Neuronal stem cell (in vitro differentiated cells): ENCODE measurements around the gene SDCCAG8.
A peak's percentile ranks its signal among the peaks of the same experiment; 100 is the strongest.

Source experiments
- DNase-seq: peaks from one replicate; pipeline ENCODE4 v3.0.0-alpha.2; 2013; ENCODE audit warnings: low spot score
- H2AFZ ChIP-seq: one replicate; pipeline ENCODE4 v1.6.1; 2013; ENCODE audit warnings: mild to moderate bottlenecking, low read length, inconsistent platforms
- H2AK5ac ChIP-seq: 2 replicates; pipeline ENCODE4 v1.6.1; 2013; ENCODE audit warnings: low read depth, mild to moderate bottlenecking, inconsistent platforms, low read length, moderate library complexity, mixed read lengths
- H2BK120ac ChIP-seq: 2 replicates; pipeline ENCODE4 v1.6.1; 2013; ENCODE audit warnings: low read depth, mild to moderate bottlenecking, inconsistent platforms, low read length, moderate library complexity, mixed read lengths
- H2BK12ac ChIP-seq: one replicate; pipeline ENCODE4 v1.6.1; 2013; ENCODE audit warnings: low read length, inconsistent platforms
- H2BK15ac ChIP-seq: 2 replicates; pipeline ENCODE4 v1.6.1; 2013; ENCODE audit warnings: mild to moderate bottlenecking, low read length, inconsistent platforms, mixed read lengths
- H2BK5ac ChIP-seq: one replicate; pipeline ENCODE4 v1.6.1; 2013; ENCODE audit warnings: inconsistent platforms, mild to moderate bottlenecking, low read length, moderate library complexity
- H3K14ac ChIP-seq: one replicate; pipeline ENCODE4 v1.6.1; 2013; ENCODE audit warnings: low read length, inconsistent platforms
- H3K18ac ChIP-seq: 2 replicates; pipeline ENCODE4 v1.6.1; 2013; ENCODE audit warnings: low read length, inconsistent platforms
- H3K23ac ChIP-seq: 2 replicates; pipeline ENCODE4 v1.6.1; 2013; ENCODE audit warnings: low read depth, mild to moderate bottlenecking, mixed read lengths, low read length, inconsistent platforms; ENCODE audit not compliant: poor library complexity
- H3K27ac ChIP-seq: replicated peaks from 3 replicates; pipeline ENCODE4 v1.5.1; 2013; ENCODE audit warnings: low read length, inconsistent platforms
- H3K27me3 ChIP-seq, 3 experiments: 2 replicates each; pipeline ENCODE4 v1.6.1; 2013; ENCODE audit warnings: low read length in 3 of 3, mild to moderate bottlenecking in 2 of 3, inconsistent platforms in 1 of 3, low read depth in 1 of 3, mixed read lengths in 1 of 3, moderate library complexity in 1 of 3; ENCODE audit not compliant: control insufficient read depth in 3 of 3, insufficient read depth in 3 of 3
- H3K36me3 ChIP-seq, 2 donors: replicated peaks in 1 of 2; 2 replicates each; pipeline ENCODE4 v1.6.1; 2013; ENCODE audit warnings: low read length in 2 of 2; ENCODE audit not compliant: control insufficient read depth in 2 of 2, insufficient read depth in 2 of 2
- H3K4ac ChIP-seq: 2 replicates; pipeline ENCODE4 v1.6.1; 2013; ENCODE audit warnings: inconsistent platforms, mild to moderate bottlenecking, low read length, moderate library complexity
- H3K4me1 ChIP-seq, 2 donors: 1 replicate in 1 of 2; 2 replicates in 1 of 2; pipeline ENCODE4 v1.6.1; 2013; ENCODE audit warnings: low read length in 2 of 2, low read depth in 1 of 2; ENCODE audit not compliant: control insufficient read depth in 2 of 2, insufficient read depth in 1 of 2
- H3K4me2 ChIP-seq: one replicate; pipeline ENCODE4 v1.6.1; 2013; ENCODE audit warnings: mild to moderate bottlenecking, low read length, inconsistent platforms; ENCODE audit not compliant: insufficient read depth, poor library complexity, severe bottlenecking
- H3K4me3 ChIP-seq, 2 donors: 2 replicates each; pipeline ENCODE4 v1.5.1; 2013; ENCODE audit warnings: low read length in 2 of 2, mild to moderate bottlenecking in 2 of 2, inconsistent platforms in 1 of 2, moderate library complexity in 1 of 2
- H3K79me1 ChIP-seq: one replicate; pipeline ENCODE4 v1.6.1; 2013; ENCODE audit warnings: low read depth, mild to moderate bottlenecking, inconsistent platforms, low read length, moderate library complexity
- H3K9ac ChIP-seq: one replicate; pipeline ENCODE4 v1.6.1; 2013; ENCODE audit warnings: mild to moderate bottlenecking, low read depth, low read length, inconsistent platforms; ENCODE audit not compliant: poor library complexity
- H3K9me3 ChIP-seq, 2 donors: replicated peaks in 1 of 2; 2 replicates each; pipeline versions ENCODE3 to v1.6.1; 2013; ENCODE audit warnings: low read length in 2 of 2, mild to moderate bottlenecking in 2 of 2, inconsistent platforms in 1 of 2, low read depth in 1 of 2, mixed read lengths in 1 of 2, moderate library complexity in 1 of 2; ENCODE audit not compliant: control insufficient read depth in 2 of 2, insufficient read depth in 1 of 2
- H4K8ac ChIP-seq: one replicate; pipeline ENCODE4 v1.6.1; 2013; ENCODE audit warnings: low read depth, mild to moderate bottlenecking, inconsistent platforms, low read length, moderate library complexity
- H4K91ac ChIP-seq: one replicate; pipeline ENCODE4 v1.6.1; 2013; ENCODE audit warnings: low read length, low read depth, mild to moderate bottlenecking, inconsistent platforms; ENCODE audit not compliant: poor library complexity
- WGBS, 2 donors: extraction: QIAGEN DNeasy Blood & Tissue Kit; methylation state at CpG; one replicate each; pipeline ENCODE4 v1.1.7; 2013; ENCODE audit warnings: missing lambda C conversion rate in 2 of 2, mixed read lengths in 1 of 2; ENCODE audit not compliant: insufficient read length in 2 of 2, insufficient replicate concordance in 1 of 2; ENCODE audit errors: extremely low coverage in 2 of 2; 5-methylcytosine and 5-hydroxymethylcytosine counted together

Gene SDCCAG8

GRCh38 chr1:243349128-243349527 lies 93.3 kb downstream of the SDCCAG8 start:
- Histone ChIP-seq H3K36me3 (no peaks in the 10 kb centered on the region), H3K9me3 (peaks cover 0 to 10% of the 10 kb centered on the region in 2 donors), H3K14ac (no peak overlapping the region), H3K27ac (no peak overlapping the region), H2AK5ac (no peak overlapping the region), H2BK15ac (no peak overlapping the region), H3K79me1 (no peaks in the 10 kb centered on the region), H3K27me3 (no peaks in the 10 kb centered on the region), H2BK5ac (no peak overlapping the region), H4K91ac (no peak overlapping the region), H3K23ac (no peak overlapping the region), H2BK12ac (no peak overlapping the region), H3K18ac (no peak overlapping the region), H3K4me3 (no peak overlapping the region), H3K4me1 (peaks cover 4 to 28% of the 10 kb centered on the region in 2 donors), H2AFZ (no peak overlapping the region), H3K4ac (no peak overlapping the region), H2BK120ac (no peak overlapping the region), H3K4me2 (no peak overlapping the region), H4K8ac (no peak overlapping the region), H3K9ac (no peak overlapping the region)
- DNase-seq: no peak
- no CpG with 5 or more reads among the region's 1 CpG for WGBS, 2 donors

- Histone ChIP-seq H3K9ac (no peak overlapping the region), H2AK5ac (no peak overlapping the region), H3K27ac (no peak overlapping the region), H3K18ac (no peak overlapping the region), H3K4me1 (peaks cover 4 to 19% of the 10 kb centered on the region in 2 donors), H3K9me3 (peaks cover 0 to 10% of the 10 kb centered on the region in 2 donors), H3K14ac (no peak overlapping the region), H3K23ac (no peak overlapping the region), H3K36me3 (no peaks in the 10 kb centered on the region), H4K91ac (no peak overlapping the region), H3K79me1 (no peaks in the 10 kb centered on the region), H4K8ac (no peak overlapping the region), H3K4me2 (no peak overlapping the region), H3K4me3 (no peak overlapping the region), H2BK15ac (no peak overlapping the region), H2BK5ac (no peak overlapping the region), H3K4ac (no peak overlapping the region), H2BK120ac (no peak overlapping the region), H2AFZ (no peak overlapping the region), H2BK12ac (no peak overlapping the region), H3K27me3 (no peaks in the 10 kb centered on the region)
- no peak for DNase-seq
- no CpG with 5 or more reads among the region's 2 CpGs for WGBS, 2 donors
These were observed 95.5 kb downstream of the SDCCAG8 start for GRCh38 chr1:243351337-243351736.

- Histone ChIP-seq H4K8ac (no peak overlapping the region), H2AFZ (peak overlapping the region; percentile 32), H4K91ac (no peak overlapping the region), H3K27ac (no peak overlapping the region), H3K9me3 (peaks cover 0 to 24% of the 10 kb centered on the region in 2 donors), H3K18ac (no peak overlapping the region), H3K36me3 (no peaks in the 10 kb centered on the region), H3K23ac (no peak overlapping the region), H2BK5ac (no peak overlapping the region), H3K9ac (no peak overlapping the region), H2BK12ac (no peak overlapping the region), H2BK120ac (no peak overlapping the region), H3K27me3 (no peaks in the 10 kb centered on the region), H3K79me1 (no peaks in the 10 kb centered on the region), H3K4me3 (no peak overlapping the region), H3K4me1 (peaks cover 0 to 7% of the 10 kb centered on the region in 2 donors), H3K4ac (no peak overlapping the region), H3K4me2 (no peak overlapping the region), H3K14ac (no peak overlapping the region), H2AK5ac (no peak overlapping the region), H2BK15ac (no peak overlapping the region)
- no peak for DNase-seq
- WGBS, 2 donors: no CpG with 5 or more reads among the region's 4 CpGs
These were observed 98.8 kb downstream of the SDCCAG8 start for GRCh38 chr1:243354511-243355153.

- H3K9ac ChIP-seq: no peak overlapping the region
- no peak overlapping the region for H3K14ac ChIP-seq
- H3K9me3 ChIP-seq: no peaks in the 10 kb centered on the region
- no peak overlapping the region for H3K18ac ChIP-seq
- H3K4me3 ChIP-seq: no peak overlapping the region
- no peak overlapping the region for H2BK15ac ChIP-seq
- DNase-seq: no peak
- H2AK5ac ChIP-seq: no peak overlapping the region
- no peak overlapping the region for H3K27ac ChIP-seq
- no peak overlapping the region for H3K4me2 ChIP-seq
- no peak overlapping the region for H4K91ac ChIP-seq
- no peak overlapping the region for H2AFZ ChIP-seq
- no CpG with 5 or more reads among the region's 1 CpG for WGBS, 2 donors
- H3K36me3 ChIP-seq: no peaks in the 10 kb centered on the region
- H2BK12ac ChIP-seq: no peak overlapping the region
- no peaks in the 10 kb centered on the region for H3K27me3 ChIP-seq
- no peak overlapping the region for H3K23ac ChIP-seq
- no peak overlapping the region for H3K4ac ChIP-seq
- no peak overlapping the region for H2BK120ac ChIP-seq
- H3K79me1 ChIP-seq: no peaks in the 10 kb centered on the region
- no peaks in the 10 kb centered on the region for H3K4me1 ChIP-seq
- H4K8ac ChIP-seq: no peak overlapping the region
- H2BK5ac ChIP-seq: no peak overlapping the region
These were observed 108.0 kb downstream of the SDCCAG8 start for GRCh38 chr1:243363832-243364231.
